Endothelial cell of umbilical vein (primary cell): ENCODE data around the gene FYN. TPM values are rescaled to one million over a fixed set of nuclear protein-coding genes. Genes with fewer than 3 reads are reported as not detected.

Source experiments
- BruUV-seq: library from RNA; stranded (reverse); fragments of 400-500 nt; replicated peaks from 2 replicates; lab custom pipeline; 2021; lab: Mats Ljungman, UMichigan
- CTCF ChIA-PET: fragments of 300-600, 350-600 bp; sonication (Branson Sonifier 250); formaldehyde crosslinking; loops from one replicate; lab custom pipeline; 2021; ENCODE audit warnings: antibody characterized with exemption, inconsistent platforms; lab: Charles Lee
- POLR2A ChIA-PET: fragments of 300-600, 350-600 bp; sonication (Branson Sonifier 250); formaldehyde crosslinking; loops from one replicate; lab custom pipeline; 2021; ENCODE audit warnings: antibody characterized with exemption, inconsistent platforms; lab: Charles Lee
- DNase-seq: peaks from one replicate; pipeline ENCODE4 v3.0.0-alpha.2; 2011; ENCODE audit warnings: low read depth, low spot score
- FAIRE-seq: peaks from 2 replicates; lab custom pipeline; 2011; peaks lifted over from hg19 to GRCh38; lab: Jason Lieb, UNC
- H2AFZ ChIP-seq: 2 replicates; pipeline ENCODE4 v1.6.0; 2012; ENCODE audit warnings: low read depth, low read length, control low read depth, inconsistent platforms
- H3K27ac ChIP-seq: 2 replicates; pipeline ENCODE4 v1.5.1; 2011; ENCODE audit warnings: low read depth, mild to moderate bottlenecking, control low read depth, low read length, moderate library complexity; ENCODE audit not compliant: insufficient read depth
- H3K27me3 ChIP-seq, 2 experiments: 2 replicates each; pipeline versions ENCODE4 v1.6.0 to v1.6.1; 2011; ENCODE audit warnings: low read length in 2 of 2, mixed read lengths in 1 of 2; ENCODE audit not compliant: control insufficient read depth in 2 of 2, insufficient read depth in 2 of 2
- H3K36me3 ChIP-seq, 2 experiments: 2 replicates in 1 of 2; 3 replicates in 1 of 2; pipeline ENCODE4 v1.5.1; 2011; ENCODE audit warnings: low read length in 2 of 2, mild to moderate bottlenecking in 1 of 2, moderate library complexity in 1 of 2; ENCODE audit not compliant: control insufficient read depth in 2 of 2, insufficient read depth in 2 of 2; ENCODE audit errors: extremely low read depth in 1 of 2
- H3K4me1 ChIP-seq: 3 replicates; pipeline ENCODE4 v1.5.1; 2011; ENCODE audit warnings: mild to moderate bottlenecking, low read length; ENCODE audit not compliant: control insufficient read depth, insufficient read depth; ENCODE audit errors: extremely low read depth
- H3K4me2 ChIP-seq: 2 replicates; pipeline ENCODE4 v1.6.1; 2011; ENCODE audit warnings: low read length, control low read depth, mixed read lengths; ENCODE audit not compliant: insufficient read depth
- H3K4me3 ChIP-seq, 3 experiments: fragments of 200-600 bp in 1 of 3; sonication (generic), shearing (Covaris generic) in 1 of 3; replicated peaks in 1 of 3; 2 replicates each; pipeline ENCODE4 v1.5.1; 2011 to 2016; ENCODE audit warnings: control low read depth in 3 of 3, low read length in 3 of 3, mild to moderate bottlenecking in 2 of 3, inconsistent platforms in 1 of 3, low read depth in 1 of 3, moderate library complexity in 1 of 3; ENCODE audit not compliant: insufficient read depth in 1 of 3
- H3K79me2 ChIP-seq: 2 replicates; pipeline ENCODE4 v1.6.0; 2012; ENCODE audit warnings: low read length, inconsistent platforms; ENCODE audit not compliant: control insufficient read depth, insufficient read depth
- H3K9ac ChIP-seq: replicated peaks from 2 replicates; pipeline ENCODE3; 2011; ENCODE audit warnings: low read length, control low read depth; ENCODE audit not compliant: insufficient read depth; ENCODE audit errors: extremely low read depth
- H3K9me1 ChIP-seq: replicated peaks from 3 replicates; pipeline ENCODE4 v1.6.0; 2011; ENCODE audit warnings: mild to moderate bottlenecking, low read length; ENCODE audit not compliant: control insufficient read depth, insufficient read depth; ENCODE audit errors: extremely low read depth
- H3K9me3 ChIP-seq: replicated peaks from 2 replicates; pipeline ENCODE4 v1.5.1; 2012; ENCODE audit warnings: low read length, inconsistent platforms; ENCODE audit not compliant: control insufficient read depth, insufficient read depth
- H4K20me1 ChIP-seq: replicated peaks from 2 replicates; pipeline ENCODE3; 2011; ENCODE audit warnings: mild to moderate bottlenecking, low read length; ENCODE audit not compliant: control insufficient read depth, insufficient read depth; ENCODE audit errors: extremely low read depth
- CTCF ChIP-seq, 2 donors: IDR thresholded peaks; 1 replicate in 1 of 2; 2 replicates in 1 of 2; pipeline ENCODE4 v1.5.1; 2011; ENCODE audit warnings: low read length in 2 of 2, mild to moderate bottlenecking in 2 of 2, moderate library complexity in 2 of 2, control low read depth in 1 of 2, inconsistent platforms in 1 of 2, low read depth in 1 of 2; ENCODE audit not compliant: insufficient read depth in 1 of 2; ENCODE audit errors: extremely low read depth in 1 of 2
- EZH2 ChIP-seq: IDR thresholded peaks from 2 replicates; pipeline ENCODE4 v1.6.1; 2012; ENCODE audit warnings: borderline replicate concordance, low read depth, mild to moderate bottlenecking, moderate library complexity, low read length, inconsistent platforms; ENCODE audit not compliant: severe bottlenecking
- FOS ChIP-seq: IDR thresholded peaks from 2 replicates; pipeline ENCODE4 v1.6.1; 2011; ENCODE audit warnings: mild to moderate bottlenecking, low read length, moderate library complexity, borderline replicate concordance; ENCODE audit not compliant: insufficient read depth
- GATA2 ChIP-seq: IDR thresholded peaks from 2 replicates; pipeline ENCODE4 v1.7.0; 2011; ENCODE audit warnings: low read depth, mild to moderate bottlenecking, moderate library complexity, mixed read lengths, low read length; ENCODE audit not compliant: insufficient read length, insufficient read depth
- JUN ChIP-seq: IDR thresholded peaks from 2 replicates; pipeline ENCODE4 v1.6.1; 2011; ENCODE audit warnings: borderline replicate concordance, low read depth; ENCODE audit not compliant: insufficient read length, insufficient read depth
- MAX ChIP-seq: IDR thresholded peaks from 2 replicates; pipeline ENCODE4 v1.6.1; 2011; ENCODE audit not compliant: insufficient read depth, insufficient read length
- MYC ChIP-seq: IDR thresholded peaks from one replicate; pipeline ENCODE4 v1.6.1; 2011; ENCODE audit warnings: mild to moderate bottlenecking, low read depth, low read length
- POLR2A ChIP-seq: IDR thresholded peaks from 2 replicates; pipeline ENCODE4 v1.6.1; 2012; ENCODE audit warnings: low read depth, mild to moderate bottlenecking, control low read depth, low read length
- POLR2AphosphoS5 ChIP-seq: IDR thresholded peaks from 2 replicates; pipeline ENCODE4 v1.6.1; 2012; ENCODE audit warnings: low read depth, mild to moderate bottlenecking, control low read depth, low read length, moderate library complexity; ENCODE audit not compliant: insufficient read depth
- dilution Hi-C: fragments of 300-500 bp; cut with MboI; formaldehyde crosslinking; loops from one replicate; pipeline ENCODE4 v1.15.0; 2019; ENCODE audit warnings: low sequenced_read_pairs; ENCODE audit not compliant: extremely low pct_ligation_motif_present
- intact Hi-C: fragments of 100-400 bp; cut with micrococcal nuclease; formaldehyde crosslinking; loops from one replicate; pipeline ENCODE4 v1.10.0; 2022
- polyA plus RNA-seq, 4 experiments: library from polyadenylated mRNA; depleted of rRNA in 3 of 4; stranded (reverse) in 3 of 4; unstranded in 1 of 4; fragments of >200 nt; gene quantifications; 2 replicates each; pipeline versions ENCODE4 v1.2.1 to v1.2.3, GENCODE V29; 2011 to 2012; ENCODE audit warnings: missing spikeins in 1 of 4
- total RNA-seq: library from RNA; stranded (reverse); gene quantifications from 2 replicates; pipeline ENCODE4 v1.2.3, GENCODE V29; 2021

FYN gene
- total and polyA plus RNA-seq, 2 donors (not counting 3 experiments of a cell fraction or from before 2014, with no cell fraction given), result 69.0 to 143 TPM

GRCh38 chr6:111663692-111664564 is 209.3 kb downstream of the FYN start:
- H3K9me1 ChIP-seq, result no peaks in the 10 kb centered on the region
- H3K27ac ChIP-seq, result no peak overlapping the region
- H3K9me3 ChIP-seq, result no peaks in the 10 kb centered on the region
- no peak for FAIRE-seq
- peaks cover 27% of the 10 kb centered on the region for H3K4me1 ChIP-seq
- dilution Hi-C loops (no loop called here), intact Hi-C loops (loop anchor here (5.0 kb wide), 1 partner anchor 378 kb away; no protein-coding TSS in a partner anchor)
- no peaks in the 10 kb centered on the region for H3K79me2 ChIP-seq
- peak; percentile 38 for DNase-seq
- no peaks in the 10 kb centered on the region for H3K27me3 ChIP-seq
- no peak overlapping the region for H2AFZ ChIP-seq
- TF ChIP-seq POLR2A (no peak), MAX (no peak), GATA2 (no peak), EZH2 (no peak), MYC (no peak), CTCF (IDR thresholded peaks at IDR 0.05; ENCODE audit: extremely low read depth in 1 of 2, insufficient read depth in 1 of 2, low read depth in 1 of 2, low read length in 2 of 2) (no peak), FOS (no peak), POLR2AphosphoS5 (no peak), JUN (no peak)
- H3K4me3 ChIP-seq, result no peak overlapping the region
- ChIA-PET CTCF (interaction anchor here (1.0 to 1.2 kb wide), 2 partner anchors 13 to 21 kb away, joined by 3 read pairs; no protein-coding TSS in a partner anchor), POLR2A (interaction anchor here (0.6 kb wide), 1 partner anchor 458 kb away, joined by 3 read pairs; no protein-coding TSS in a partner anchor)
- H3K36me3 ChIP-seq, result peaks cover 2% of the 10 kb centered on the region in 2 experiments
- no TSS peak for BruUV-seq
- H3K4me2 ChIP-seq, result no peak overlapping the region
- no peak overlapping the region for H3K9ac ChIP-seq
- H4K20me1 ChIP-seq, result no peaks in the 10 kb centered on the region
